ENCODE results near the gene MAD1L1. TPM values are rescaled to one million over a fixed set of nuclear protein-coding genes. Genes with fewer than 3 reads are reported as not detected.

MAD1L1 gene
- total and polyA plus RNA-seq, 2 of the 4 experiments (the other 2 are of a cell fraction), result 29.0 to 40.9 TPM

GRCh38 chr7:1850111-1850975 is 382.4 kb downstream of the MAD1L1 start:
- CTCF ChIA-PET, result no interaction called here
- no TSS peak for BruUV-seq (replicated peaks)
- H3K27ac ChIP-seq (ENCODE audit: insufficient read depth, low read length), result no peak overlapping the region

More at GRCh38 chr7:1850111-1850975, 382.4 kb downstream of the MAD1L1 start:
- Histone ChIP-seq H2AK5ac (ENCODE audit: low read depth, low read length) (no peak overlapping the region), H4K5ac (ENCODE audit: low read depth, low read length) (no peak overlapping the region), H3K9me1 (ENCODE audit: insufficient read depth, low read length) (no peaks in the 10 kb centered on the region), H2BK15ac (ENCODE audit: low read depth, low read length) (no peak overlapping the region), H3K36me3 (ENCODE audit: control insufficient read depth, insufficient read depth, low read length) (no peaks in the 10 kb centered on the region; the same call in 1 of the 2 replicates), H3K9me3 (ENCODE audit: control insufficient read depth, insufficient read depth, low read length) (no peaks in the 10 kb centered on the region), H2BK120ac (ENCODE audit: low read depth, low read length) (no peak overlapping the region), H3K4me3 (ENCODE audit: insufficient read depth, low read depth, low read length) (no peak overlapping the region), H3K56ac (ENCODE audit: extremely low read depth, insufficient read depth, low read length) (no peak overlapping the region), H3K18ac (ENCODE audit: low read depth, low read length) (no peak overlapping the region), H3K4ac (ENCODE audit: low read depth, low read length) (no peak overlapping the region), H4K91ac (ENCODE audit: insufficient read depth, low read depth, low read length) (no peak overlapping the region), H3K79me1 (ENCODE audit: low read depth in 1 of 2, low read length in 2 of 2) (no peaks in the 10 kb centered on the region), H3K27me3 (ENCODE audit: control insufficient read depth, insufficient read depth, low read length) (no peaks in the 10 kb centered on the region), H2BK20ac (ENCODE audit: low read depth, low read length) (no peak overlapping the region), H3K4me1 (ENCODE audit: control insufficient read depth, insufficient read depth, low read length) (no peaks in the 10 kb centered on the region), H2AK9ac (replicated peaks; ENCODE audit: low read depth, low read length, poor library complexity) (no peak overlapping the region), H4K20me1 (ENCODE audit: insufficient read depth, low read length) (no peaks in the 10 kb centered on the region; the same call in 1 of the 2 replicates), H3K23ac (ENCODE audit: low read depth, low read length) (no peak overlapping the region), H3K9ac (ENCODE audit: low read depth, low read length) (no peak overlapping the region), H4K8ac (ENCODE audit: low read depth in 2 of 2, low read length in 2 of 2) (no peak overlapping the region), H2AFZ (replicated peaks; ENCODE audit: low read length, poor library complexity) (no peak overlapping the region), H2BK5ac (ENCODE audit: low read depth, low read length, poor library complexity, severe bottlenecking) (no peak overlapping the region), H3K14ac (replicated peaks; ENCODE audit: low read depth, low read length) (no peak overlapping the region), H3K4me2 (ENCODE audit: low read depth, low read length) (no peak overlapping the region)
- 91% methylated on average over 11 of the region's 33 CpGs; no CpG with 5 or more reads in 1 of the 2 experiments for WGBS, 2 experiments (ENCODE audit: extremely low coverage in 2 of 2, insufficient read length in 1 of 2)
- TF ChIP-seq MAZ (IDR thresholded peaks at IDR 0.05; ENCODE audit: borderline replicate concordance, low read depth, low read length) (no peak), MXI1 (IDR thresholded peaks at IDR 0.05; ENCODE audit: borderline replicate concordance, low read depth, low read length) (no peak), ELK1 (IDR thresholded peaks at IDR 0.05; ENCODE audit: borderline replicate concordance, low read depth, low read length) (no peak), CEBPB (IDR thresholded peaks at IDR 0.05; ENCODE audit: low read depth, low read length) (no peak)
- dilution Hi-C loops (cut with HindIII; ENCODE audit: low sequenced_read_pairs, unreplicated experiment), result no loop called here
- DNase-seq (no peak), ATAC-seq (ENCODE audit: low read depth) (peak; percentile 49; the same call in 1 of the 2 replicates)
- in situ Hi-C loops (cut with MboI; ENCODE audit: low sequenced_read_pairs), result no loop called here
- POLR2A ChIA-PET (ENCODE audit: unreplicated experiment), result no interaction called here
- intact Hi-C loops (cut with micrococcal nuclease), result no loop called here
